Ammon's horn (tissue), 1 donor: Measurements from ENCODE around the gene NECAP2.
A peak's percentile ranks its signal among the peaks of the same experiment; 100 is the strongest.

Experiments
- DNase-seq: peaks from one replicate; pipeline ENCODE4 v3.0.0-alpha.2; 2016; ENCODE audit warnings: low spot score

The NECAP2 gene, protein sequence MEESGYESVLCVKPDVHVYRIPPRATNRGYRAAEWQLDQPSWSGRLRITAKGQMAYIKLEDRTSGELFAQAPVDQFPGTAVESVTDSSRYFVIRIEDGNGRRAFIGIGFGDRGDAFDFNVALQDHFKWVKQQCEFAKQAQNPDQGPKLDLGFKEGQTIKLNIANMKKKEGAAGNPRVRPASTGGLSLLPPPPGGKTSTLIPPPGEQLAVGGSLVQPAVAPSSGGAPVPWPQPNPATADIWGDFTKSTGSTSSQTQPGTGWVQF

GRCh38 chr1:16440470-16441281, at the start of gene NECAP2:
NECAP2 (plus strand) TSS chr1:16440724; CDS start chr1:16440762, 38 bp downstream.
- DNase-seq, result peak; percentile 94

GRCh38 chr1:16391411-16391810, 49.1 kb upstream of the NECAP2 start:
- DNase-seq, result no peak

GRCh38 chr1:16392740-16393569, 47.6 kb upstream of the NECAP2 start:
- DNase-seq, result no peak

DNA sequence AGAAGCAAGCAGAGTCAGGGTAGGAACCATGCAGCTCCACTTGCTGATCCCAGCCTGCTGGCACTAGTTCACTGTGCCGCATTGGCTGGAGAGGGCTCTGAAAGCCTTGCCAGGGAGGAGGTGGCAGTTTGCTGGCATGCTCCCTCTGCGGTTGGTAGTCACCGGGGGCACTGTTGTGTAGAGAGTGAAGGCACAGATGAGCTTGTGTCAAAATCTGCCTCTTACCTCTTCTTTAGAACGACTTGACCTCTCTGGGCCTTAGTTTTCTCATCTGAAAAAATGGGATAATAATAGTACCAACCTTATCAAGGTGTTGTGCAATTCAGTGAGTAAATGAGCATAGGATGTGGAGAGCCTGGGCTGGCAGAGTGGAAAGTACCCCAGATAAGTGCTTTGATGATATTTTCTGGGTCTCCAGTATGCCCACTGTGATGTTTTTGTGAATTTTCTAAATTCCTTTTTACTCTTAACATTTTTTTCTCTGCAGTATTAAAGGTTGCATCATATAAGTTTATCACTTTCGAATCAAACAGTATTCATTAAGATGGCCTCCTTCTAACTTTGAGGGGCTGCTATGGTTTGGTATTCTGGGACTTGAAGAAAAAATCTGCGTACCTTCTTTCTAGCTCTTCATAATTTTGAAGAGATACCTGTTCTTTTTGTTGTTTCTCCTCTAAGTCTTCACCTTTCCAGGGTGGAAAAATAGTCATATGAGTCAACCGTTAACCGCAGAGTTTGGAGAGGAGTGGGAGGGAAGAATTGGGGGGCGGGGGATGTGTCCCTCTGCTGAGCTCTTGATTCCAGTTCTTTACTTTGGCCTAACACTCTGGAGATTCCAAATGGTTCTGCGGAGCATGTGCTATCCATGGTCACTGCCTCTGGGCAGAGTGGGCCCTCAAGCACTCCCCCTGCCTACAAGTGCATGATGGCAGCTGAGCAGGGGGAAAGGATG, 46.7 kb upstream of the NECAP2 start:
- peak; percentile 81 for DNase-seq

DNA sequence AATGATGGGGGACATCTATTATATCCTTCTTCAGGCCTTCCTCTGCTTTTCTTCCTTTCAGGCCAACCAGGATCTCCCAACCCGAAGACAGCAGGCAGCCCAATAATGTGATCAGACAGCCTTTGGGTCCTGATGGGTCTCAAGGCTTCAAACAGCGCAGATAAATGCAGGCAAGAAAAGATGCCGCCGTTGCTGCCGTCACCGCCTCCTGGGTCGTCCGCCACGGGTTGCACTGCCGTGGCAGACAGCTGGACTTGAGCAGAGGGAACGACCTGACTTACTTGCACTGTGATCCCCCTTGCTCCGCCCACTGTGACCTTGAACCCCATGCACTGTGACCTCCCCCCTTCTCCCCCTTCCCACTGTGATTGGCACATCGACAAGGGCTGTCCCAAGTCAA, 45.5 kb upstream of the NECAP2 start:
- no peak for DNase-seq

GRCh38 chr1:16396591-16396990, 43.9 kb upstream of the NECAP2 start:
- DNase-seq, result peak; percentile 22

DNA sequence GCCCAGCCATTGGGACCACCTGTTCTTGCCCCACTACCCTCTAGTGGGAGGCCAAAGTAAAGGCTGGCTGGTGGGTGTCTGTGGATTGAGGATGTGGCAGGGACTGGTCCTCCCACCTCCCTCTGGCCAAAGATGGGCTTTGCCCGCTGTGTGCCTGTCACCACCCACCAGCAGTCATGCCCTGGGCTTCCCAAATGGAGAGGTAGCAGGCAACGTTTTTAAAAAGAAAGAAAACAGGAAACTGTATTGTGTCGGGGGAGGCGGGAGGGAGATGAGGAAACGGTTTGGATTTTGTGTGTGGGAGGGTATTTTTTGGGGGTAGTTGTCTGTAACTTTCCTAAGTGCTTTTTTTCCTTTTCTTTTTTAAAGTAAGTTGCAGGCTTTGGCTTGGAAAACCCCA, 43.4 kb upstream of the NECAP2 start:
- no peak for DNase-seq

- DNase-seq, result no peak
Observed at GRCh38 chr1:16398371-16398953, 42.1 kb upstream of the NECAP2 start.

- DNase-seq, result no peak
Observed at GRCh38 chr1:16402742-16403141, 37.8 kb upstream of the NECAP2 start.

GRCh38 chr1:16405441-16405840, 35.1 kb upstream of the NECAP2 start:
- no peak for DNase-seq

DNA sequence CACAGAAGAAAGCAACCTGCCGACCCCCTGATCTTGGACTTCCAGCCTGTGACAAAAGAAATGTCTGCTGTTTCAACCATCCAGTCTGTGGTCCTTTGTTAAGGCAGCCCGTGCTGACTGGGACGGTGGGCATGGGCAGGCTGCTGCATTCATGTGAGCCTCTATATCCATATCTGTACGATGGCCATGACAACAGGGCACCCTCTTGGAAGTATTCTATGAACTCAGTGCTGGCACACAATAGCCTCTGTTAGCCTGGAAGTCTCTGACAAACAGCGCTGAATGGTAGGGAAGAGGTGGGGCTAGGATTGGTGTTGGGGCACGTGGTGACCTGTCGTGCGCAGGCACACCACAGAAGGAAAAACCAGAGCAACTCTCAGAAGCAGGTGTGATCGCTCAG, 33.7 kb upstream of the NECAP2 start:
- DNase-seq, result no peak

DNA sequence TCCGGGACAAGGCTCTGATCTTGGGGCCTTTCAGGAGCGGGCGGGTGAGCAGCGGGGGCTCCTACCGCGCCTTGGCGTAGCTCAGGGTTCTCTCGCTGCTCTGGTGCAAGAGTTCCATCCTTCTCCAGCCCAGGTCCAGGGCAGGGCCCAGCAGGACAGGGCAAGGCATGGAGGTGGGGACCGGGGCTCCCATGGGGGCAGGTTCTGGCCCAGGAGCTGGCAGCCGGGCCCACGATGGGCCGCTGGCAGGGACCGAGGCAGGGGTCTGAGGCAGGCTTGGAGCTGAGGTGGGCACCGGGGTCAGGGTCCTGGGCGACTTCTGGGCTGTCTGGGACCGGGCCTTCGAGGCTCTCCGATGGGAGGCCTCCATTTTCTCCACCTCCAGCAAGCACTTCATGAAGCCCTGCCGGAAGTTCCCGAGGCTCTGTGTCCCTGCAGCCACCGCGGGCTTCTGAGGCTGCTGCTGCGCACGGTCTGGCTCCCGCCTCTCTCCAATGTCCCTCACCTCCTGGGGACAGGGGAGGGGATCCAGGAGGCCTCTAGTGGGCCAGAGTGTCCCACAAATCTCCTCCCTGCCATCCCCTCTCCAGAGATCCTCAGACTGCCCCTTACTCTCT, 30.9 kb upstream of the NECAP2 start:
- DNase-seq, result no peak

GRCh38 chr1:16410803-16411202, 29.7 kb upstream of the NECAP2 start:
- no peak for DNase-seq

DNA sequence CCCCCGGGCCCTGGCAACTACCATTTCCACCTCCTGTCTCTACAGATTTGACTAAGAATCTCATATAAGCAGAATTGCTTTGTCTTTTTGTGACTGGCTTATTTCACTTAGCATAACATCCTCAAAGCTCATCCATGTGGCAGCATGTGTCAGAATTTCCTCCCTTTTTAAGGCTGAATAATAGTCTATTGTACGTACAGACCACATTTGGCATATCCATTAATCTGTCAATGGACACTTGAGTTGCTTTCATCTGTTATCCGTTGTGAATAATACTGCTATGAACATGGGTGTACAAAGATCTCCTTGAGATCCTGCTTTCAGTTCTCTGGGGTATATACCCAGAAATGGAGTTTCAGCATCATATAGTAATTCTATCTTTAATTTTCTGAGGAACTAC, 27.3 kb upstream of the NECAP2 start:
- DNase-seq, result no peak

DNA sequence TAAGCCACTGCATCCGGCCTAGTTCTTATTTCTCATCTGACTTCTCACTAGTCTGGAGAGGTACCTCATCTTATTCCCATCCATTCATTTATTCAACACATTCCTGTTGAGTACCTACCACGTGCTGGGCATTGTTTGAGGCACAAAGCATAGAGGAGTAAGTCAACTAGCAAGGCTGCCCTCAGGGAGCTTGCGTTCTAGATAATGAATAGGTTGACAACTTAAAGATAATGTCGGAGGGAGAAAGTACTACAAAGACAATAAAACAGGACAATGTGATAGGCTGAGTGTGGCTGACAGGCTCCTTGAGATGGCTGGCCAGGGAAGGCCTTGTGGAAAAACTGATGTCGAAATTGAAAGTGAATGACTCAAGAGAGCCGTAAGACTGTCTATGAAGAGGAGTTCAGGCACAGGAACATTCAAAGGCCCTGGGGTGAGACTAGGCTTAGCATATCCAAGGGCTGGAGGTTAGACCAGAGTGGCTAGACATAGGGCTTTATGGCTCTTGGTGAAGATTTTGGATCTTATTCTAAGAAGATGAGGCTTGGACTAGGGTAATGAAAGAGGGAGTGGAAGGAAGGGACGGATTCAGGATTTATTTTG, 21.6 kb upstream of the NECAP2 start:
- no peak for DNase-seq

DNA sequence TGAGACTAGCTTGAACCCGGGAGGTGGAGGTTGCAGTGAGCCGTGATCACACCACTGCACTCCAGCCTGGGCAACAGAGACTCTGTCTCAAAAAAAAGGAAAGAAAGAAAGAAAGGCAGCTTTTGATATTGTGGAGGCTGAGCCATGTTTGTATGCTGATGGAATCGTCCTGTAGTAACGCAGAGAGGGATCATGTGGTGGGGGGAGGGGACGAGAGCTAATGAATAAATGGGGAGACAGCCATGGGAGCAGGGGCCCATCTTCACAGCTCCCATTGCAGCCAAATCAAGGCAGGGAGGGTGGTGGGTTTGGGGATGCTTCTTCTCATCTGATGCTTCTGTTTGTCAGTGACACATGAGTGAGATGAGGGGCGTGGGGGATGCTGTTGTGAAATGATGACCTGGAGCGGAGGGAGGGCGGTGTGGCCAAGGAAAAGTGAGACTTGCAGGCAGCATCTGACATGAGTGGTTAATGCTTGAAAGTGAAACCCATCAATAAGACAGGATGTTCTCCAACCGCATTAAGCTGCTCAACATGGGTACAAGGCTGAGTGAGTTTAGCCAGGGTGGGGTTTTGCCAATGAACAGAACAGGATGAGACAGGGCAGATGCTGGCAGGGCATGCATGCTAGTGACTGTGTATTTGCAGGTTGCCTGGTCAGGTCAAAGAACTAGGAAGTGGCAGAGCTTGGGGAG, 20.0 kb upstream of the NECAP2 start:
- DNase-seq, result no peak

- DNase-seq, result no peak
Observed at GRCh38 chr1:16421201-16421600, 19.3 kb upstream of the NECAP2 start.

DNA sequence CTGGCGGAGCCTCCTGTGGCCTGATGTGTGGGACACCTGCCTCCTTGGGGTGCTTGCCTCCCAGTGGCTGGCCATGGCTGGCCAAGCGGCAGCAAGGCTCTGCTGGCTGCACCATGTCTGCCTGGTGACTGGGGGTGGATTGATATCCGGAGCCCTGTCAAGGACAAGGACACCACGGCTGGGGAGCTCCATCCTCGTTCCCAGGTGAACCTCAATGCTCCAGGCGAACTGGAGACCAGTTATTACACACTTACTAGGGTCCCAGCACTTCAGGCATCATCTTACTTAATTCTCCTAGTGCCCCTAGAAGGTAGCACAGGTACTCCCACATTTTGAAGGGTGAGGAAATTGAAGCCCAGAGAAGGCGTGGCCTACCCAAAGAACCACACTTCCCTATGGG, 18.5 kb upstream of the NECAP2 start:
- DNase-seq, result no peak

DNA sequence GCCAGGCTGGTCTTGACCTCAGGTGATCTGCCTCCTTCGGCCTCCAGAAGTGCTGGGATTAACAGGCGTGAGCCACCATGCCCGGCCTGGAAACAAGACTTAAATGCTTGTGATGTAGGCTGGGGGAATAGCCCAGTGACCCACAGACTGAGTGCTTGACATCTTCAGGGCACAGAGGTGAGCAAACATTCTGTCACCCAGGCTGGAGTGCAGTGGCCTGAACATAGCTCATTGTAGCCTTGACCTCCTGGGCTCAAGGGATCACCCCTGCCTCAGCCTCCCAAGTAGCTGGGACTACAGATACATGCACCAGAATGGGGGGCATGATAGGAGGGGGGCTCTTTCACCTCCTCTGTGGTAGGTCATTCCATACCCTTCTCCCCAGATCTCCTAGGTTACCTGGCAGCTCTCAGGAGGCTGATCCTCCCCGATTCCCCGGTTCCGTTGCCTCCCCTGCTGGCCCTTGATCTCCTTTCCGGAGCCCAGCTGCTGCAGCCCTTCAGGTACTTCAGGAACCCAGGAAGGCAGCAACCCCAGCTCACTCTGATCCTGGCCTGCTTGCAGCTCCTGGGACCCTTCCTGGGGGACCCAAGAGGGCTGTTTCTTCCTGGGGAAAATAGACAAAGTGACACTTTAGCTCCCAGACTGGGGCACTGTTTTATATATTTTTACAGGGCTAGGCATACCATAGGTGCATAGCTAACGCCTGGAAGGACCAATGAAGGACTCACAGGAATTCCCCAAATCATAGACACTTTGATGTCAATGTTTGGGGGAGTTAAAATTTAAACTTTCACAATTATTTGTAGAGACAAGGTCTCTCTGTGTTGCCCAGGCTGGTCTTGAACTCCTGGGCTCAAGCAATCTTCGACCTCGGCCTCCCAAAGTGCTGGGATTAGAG, 15.1 kb upstream of the NECAP2 start:
- DNase-seq, result no peak
